ENCODE results near the gene PRKAG1.
A peak's percentile ranks its signal among the peaks of the same experiment; 100 is the strongest.

GRCh38 chr12:48980953-48981756, 37.4 kb downstream of the PRKAG1 start:
- TF ChIP-seq CTCF (IDR thresholded peaks at IDR 0.05) (peak in 4 of 6 experiments; percentile 0 to 12 (median 8)), POLR2A (IDR thresholded peaks at IDR 0.05) (peak in 1 of 4 donors; percentile 13), POLR2AphosphoS5 (IDR thresholded peaks at IDR 0.05) (no peak), EP300 (IDR thresholded peaks at IDR 0.05) (no peak)
